DOHH2 (cell line): Measurements from ENCODE around the gene NEURL1.

Source experiments
- H3F3A ChIP-seq: fragments of 200-600 bp; sonication (generic), shearing (Covaris generic); 2 replicates; pipeline ENCODE4 v1.6.0; 2016; ENCODE audit warnings: antibody characterized with exemption, mild to moderate bottlenecking; ENCODE audit not compliant: control insufficient read depth, insufficient read depth
- H3K27ac ChIP-seq: fragments of 200-600 bp; sonication (generic); 2 replicates; pipeline ENCODE4 v1.5.1; 2014; ENCODE audit warnings: low read depth, mild to moderate bottlenecking, low read length, moderate library complexity
- H3K27me3 ChIP-seq: fragments of 200-600 bp; sonication (generic); 2 replicates; pipeline ENCODE4 v1.6.1; 2014; ENCODE audit warnings: mild to moderate bottlenecking, low read length, mixed read lengths; ENCODE audit not compliant: control insufficient read depth
- H3K36me3 ChIP-seq: fragments of 200-600 bp; sonication (generic); 2 replicates; pipeline ENCODE4 v1.6.1; 2014; ENCODE audit warnings: mild to moderate bottlenecking, low read length, moderate library complexity, mixed read lengths; ENCODE audit not compliant: control insufficient read depth
- H3K4me1 ChIP-seq: fragments of 200-600 bp; sonication (generic); 2 replicates; pipeline ENCODE4 v1.6.1; 2014; ENCODE audit warnings: mild to moderate bottlenecking, low read length, mixed read lengths; ENCODE audit not compliant: control insufficient read depth
- H3K4me2 ChIP-seq: fragments of 200-600 bp; sonication (generic); 2 replicates; pipeline ENCODE4 v1.6.0; 2014; ENCODE audit warnings: mild to moderate bottlenecking, low read length, moderate library complexity
- H3K4me3 ChIP-seq: fragments of 200-600 bp; sonication (generic); 2 replicates; pipeline ENCODE4 v1.5.1; 2014; ENCODE audit warnings: mild to moderate bottlenecking, low read length, mixed read lengths
- H3K79me2 ChIP-seq: fragments of 200-600 bp; sonication (generic); 2 replicates; pipeline ENCODE4 v1.6.1; 2014; ENCODE audit warnings: mild to moderate bottlenecking, low read length, mixed read lengths; ENCODE audit not compliant: control insufficient read depth
- H3K9me2 ChIP-seq: fragments of 200-600 bp; sonication (generic); replicated peaks from 2 replicates; pipeline ENCODE4 v1.6.1; 2014; ENCODE audit warnings: mild to moderate bottlenecking, low read length, mixed read lengths; ENCODE audit not compliant: control insufficient read depth
- H3K9me3 ChIP-seq: fragments of 200-600 bp; sonication (generic); 2 replicates; pipeline ENCODE4 v1.6.1; 2014; ENCODE audit warnings: antibody characterized with exemption, low read length, mixed read lengths; ENCODE audit not compliant: control insufficient read depth, insufficient read depth
- H4K20me1 ChIP-seq: fragments of 200-600 bp; sonication (generic); 2 replicates; pipeline ENCODE4 v1.6.0; 2014; ENCODE audit warnings: low read depth, mild to moderate bottlenecking, antibody characterized with exemption, low read length, moderate library complexity; ENCODE audit not compliant: control insufficient read depth, insufficient read depth
- EZH2phosphoT487 ChIP-seq: fragments of 200-600 bp; sonication (generic); IDR thresholded peaks from 2 replicates; pipeline ENCODE4 v1.6.1; 2017; ENCODE audit warnings: borderline replicate concordance, mild to moderate bottlenecking, antibody characterized with exemption, low read length, moderate library complexity, mixed read lengths
- TF ChIP-seq, protein P1 (sequence below): fragments of 200-600 bp; sonication (generic); IDR thresholded peaks from one replicate; pipeline ENCODE4 v1.5.1; 2014; ENCODE audit warnings: antibody characterized with exemption, mild to moderate bottlenecking, low read depth, low read length; ENCODE audit not compliant: poor library complexity, severe bottlenecking

NEURL1 gene

DNA sequence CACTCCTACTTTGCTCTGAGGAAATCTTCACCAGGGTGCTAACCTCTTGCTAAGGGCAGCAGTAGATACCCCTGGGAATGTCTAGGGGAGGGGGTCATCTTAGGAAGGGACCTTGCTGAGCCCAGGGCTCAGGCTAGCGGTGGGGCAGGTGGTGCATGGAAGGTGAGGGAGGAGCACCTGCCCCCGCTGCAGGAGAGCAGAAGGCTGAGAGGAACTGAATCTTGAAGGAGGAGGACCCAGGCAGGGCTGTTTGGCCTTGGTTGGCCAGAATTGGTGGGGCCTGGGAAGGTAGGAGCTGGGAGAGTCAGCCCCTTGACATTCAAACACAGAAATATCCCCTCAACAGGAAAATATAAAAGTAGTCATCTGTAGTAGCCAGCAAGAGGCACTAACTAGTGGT is 21.5 kb upstream of the NEURL1 start:
- no peaks in the 10 kb centered on the region for H3K27me3 ChIP-seq
- H3K4me2 ChIP-seq, result peak overlapping the region; percentile 92
- H4K20me1 ChIP-seq, result no peaks in the 10 kb centered on the region
- no peak for TF ChIP-seq EZH2phosphoT487
- TF ChIP-seq, protein P1, sequence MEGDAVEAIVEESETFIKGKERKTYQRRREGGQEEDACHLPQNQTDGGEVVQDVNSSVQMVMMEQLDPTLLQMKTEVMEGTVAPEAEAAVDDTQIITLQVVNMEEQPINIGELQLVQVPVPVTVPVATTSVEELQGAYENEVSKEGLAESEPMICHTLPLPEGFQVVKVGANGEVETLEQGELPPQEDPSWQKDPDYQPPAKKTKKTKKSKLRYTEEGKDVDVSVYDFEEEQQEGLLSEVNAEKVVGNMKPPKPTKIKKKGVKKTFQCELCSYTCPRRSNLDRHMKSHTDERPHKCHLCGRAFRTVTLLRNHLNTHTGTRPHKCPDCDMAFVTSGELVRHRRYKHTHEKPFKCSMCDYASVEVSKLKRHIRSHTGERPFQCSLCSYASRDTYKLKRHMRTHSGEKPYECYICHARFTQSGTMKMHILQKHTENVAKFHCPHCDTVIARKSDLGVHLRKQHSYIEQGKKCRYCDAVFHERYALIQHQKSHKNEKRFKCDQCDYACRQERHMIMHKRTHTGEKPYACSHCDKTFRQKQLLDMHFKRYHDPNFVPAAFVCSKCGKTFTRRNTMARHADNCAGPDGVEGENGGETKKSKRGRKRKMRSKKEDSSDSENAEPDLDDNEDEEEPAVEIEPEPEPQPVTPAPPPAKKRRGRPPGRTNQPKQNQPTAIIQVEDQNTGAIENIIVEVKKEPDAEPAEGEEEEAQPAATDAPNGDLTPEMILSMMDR, result no peak
- H3K9me2 ChIP-seq, result no peaks in the 10 kb centered on the region
- no peaks in the 10 kb centered on the region for H3K36me3 ChIP-seq
- peak overlapping the region; percentile 71 for H3K4me3 ChIP-seq
- no peaks in the 10 kb centered on the region for H3K79me2 ChIP-seq
- H3K4me1 ChIP-seq, result peaks cover 80% of the 10 kb centered on the region
- H3F3A ChIP-seq, result peaks cover 37% of the 10 kb centered on the region
- H3K9me3 ChIP-seq, result no peaks in the 10 kb centered on the region
- peak overlapping the region; percentile 96 for H3K27ac ChIP-seq

- peaks cover 70% of the 10 kb centered on the region for H3K4me1 ChIP-seq
- no peaks in the 10 kb centered on the region for H3K9me2 ChIP-seq
- H3K27ac ChIP-seq, result no peak overlapping the region
Measured at GRCh38 chr10:103473261-103473671, 20.2 kb upstream of the NEURL1 start.

GRCh38 chr10:103474077-103474476 is 19.4 kb upstream of the NEURL1 start:
- Histone ChIP-seq H3K27me3 (no peaks in the 10 kb centered on the region), H4K20me1 (no peaks in the 10 kb centered on the region), H3K9me3 (no peaks in the 10 kb centered on the region), H3K9me2 (no peaks in the 10 kb centered on the region), H3K36me3 (no peaks in the 10 kb centered on the region), H3K4me2 (no peak overlapping the region), H3K27ac (no peak overlapping the region), H3K4me3 (no peak overlapping the region), H3K79me2 (no peaks in the 10 kb centered on the region), H3K4me1 (peaks cover 62% of the 10 kb centered on the region), H3F3A (peaks cover 23% of the 10 kb centered on the region)
- no peak for TF ChIP-seq EZH2phosphoT487
- TF ChIP-seq, protein P1, result no peak

More at GRCh38 chr10:103473261-103473671, 20.2 kb upstream of the NEURL1 start:
- H3K27me3 ChIP-seq, result no peaks in the 10 kb centered on the region
- no peak overlapping the region for H3K4me3 ChIP-seq
- no peaks in the 10 kb centered on the region for H3K36me3 ChIP-seq
- peaks cover 26% of the 10 kb centered on the region for H3F3A ChIP-seq
- TF ChIP-seq, protein P1, result no peak
- TF ChIP-seq EZH2phosphoT487, result no peak
- no peaks in the 10 kb centered on the region for H4K20me1 ChIP-seq
- no peak overlapping the region for H3K4me2 ChIP-seq
- H3K9me3 ChIP-seq, result no peaks in the 10 kb centered on the region
- H3K79me2 ChIP-seq, result no peaks in the 10 kb centered on the region
